ENCODE data around the gene KRTAP10-11. TPM values are rescaled to one million over a fixed set of nuclear protein-coding genes. Genes with fewer than 3 reads are reported as not detected.

Gene KRTAP10-11
- polyA plus RNA-seq, 1 of the 3 experiments (the other 2 are of a cell fraction): not detected

- Histone ChIP-seq H3K4me2 (no peak overlapping the region), H3K27me3 (ENCODE audit: insufficient read depth) (peaks cover 8% of the 10 kb centered on the region; the same call in 1 of the 2 replicates), H3K27ac (ENCODE audit: low read depth in 2 of 2, low read length in 1 of 2) (no peak overlapping the region), H2AFZ (ENCODE audit: low read depth) (no peak overlapping the region), H3K4me1 (ENCODE audit: control insufficient read depth in 1 of 2, insufficient read depth in 2 of 2, low read depth in 1 of 2, low read length in 1 of 2) (no peaks in the 10 kb centered on the region; a peak in 1 of 4 replicates), H4K20me1 (ENCODE audit: insufficient read depth) (no peaks in the 10 kb centered on the region), H3K9ac (no peak overlapping the region), H3K36me3 (replicated peaks in 1 of 2; ENCODE audit: control insufficient read depth in 1 of 2, insufficient read depth in 2 of 2, low read length in 1 of 2) (no peaks in the 10 kb centered on the region), H3K9me2 (no peaks in the 10 kb centered on the region), H3K4me3 (ENCODE audit: low read depth in 2 of 2, low read length in 1 of 2) (no peak overlapping the region), H3K9me3 (no peaks in the 10 kb centered on the region), H3F3A (replicated peaks; ENCODE audit: insufficient read depth) (no peaks in the 10 kb centered on the region), H3K79me2 (ENCODE audit: insufficient read depth) (no peaks in the 10 kb centered on the region)
- 42% methylated on average over 4 of the region's 4 CpGs for WGBS (ENCODE audit: low lambda C conversion rate)
- TF ChIP-seq, protein P1, sequence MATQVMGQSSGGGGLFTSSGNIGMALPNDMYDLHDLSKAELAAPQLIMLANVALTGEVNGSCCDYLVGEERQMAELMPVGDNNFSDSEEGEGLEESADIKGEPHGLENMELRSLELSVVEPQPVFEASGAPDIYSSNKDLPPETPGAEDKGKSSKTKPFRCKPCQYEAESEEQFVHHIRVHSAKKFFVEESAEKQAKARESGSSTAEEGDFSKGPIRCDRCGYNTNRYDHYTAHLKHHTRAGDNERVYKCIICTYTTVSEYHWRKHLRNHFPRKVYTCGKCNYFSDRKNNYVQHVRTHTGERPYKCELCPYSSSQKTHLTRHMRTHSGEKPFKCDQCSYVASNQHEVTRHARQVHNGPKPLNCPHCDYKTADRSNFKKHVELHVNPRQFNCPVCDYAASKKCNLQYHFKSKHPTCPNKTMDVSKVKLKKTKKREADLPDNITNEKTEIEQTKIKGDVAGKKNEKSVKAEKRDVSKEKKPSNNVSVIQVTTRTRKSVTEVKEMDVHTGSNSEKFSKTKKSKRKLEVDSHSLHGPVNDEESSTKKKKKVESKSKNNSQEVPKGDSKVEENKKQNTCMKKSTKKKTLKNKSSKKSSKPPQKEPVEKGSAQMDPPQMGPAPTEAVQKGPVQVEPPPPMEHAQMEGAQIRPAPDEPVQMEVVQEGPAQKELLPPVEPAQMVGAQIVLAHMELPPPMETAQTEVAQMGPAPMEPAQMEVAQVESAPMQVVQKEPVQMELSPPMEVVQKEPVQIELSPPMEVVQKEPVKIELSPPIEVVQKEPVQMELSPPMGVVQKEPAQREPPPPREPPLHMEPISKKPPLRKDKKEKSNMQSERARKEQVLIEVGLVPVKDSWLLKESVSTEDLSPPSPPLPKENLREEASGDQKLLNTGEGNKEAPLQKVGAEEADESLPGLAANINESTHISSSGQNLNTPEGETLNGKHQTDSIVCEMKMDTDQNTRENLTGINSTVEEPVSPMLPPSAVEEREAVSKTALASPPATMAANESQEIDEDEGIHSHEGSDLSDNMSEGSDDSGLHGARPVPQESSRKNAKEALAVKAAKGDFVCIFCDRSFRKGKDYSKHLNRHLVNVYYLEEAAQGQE (IDR thresholded peaks at IDR 0.05; ENCODE audit: low read depth, low read length): no peak
- no peak for TF ChIP-seq RCOR1 (IDR thresholded peaks at IDR 0.05; ENCODE audit: low read length)
- no peak for TF ChIP-seq MXI1 (IDR thresholded peaks at IDR 0.05; ENCODE audit: low read depth, low read length)
- TF ChIP-seq RAD21 (IDR thresholded peaks at IDR 0.05; ENCODE audit: low read length): no peak
- TF ChIP-seq FOXM1 (IDR thresholded peaks at IDR 0.05; ENCODE audit: low read depth): no peak
- TF ChIP-seq, protein P2, sequence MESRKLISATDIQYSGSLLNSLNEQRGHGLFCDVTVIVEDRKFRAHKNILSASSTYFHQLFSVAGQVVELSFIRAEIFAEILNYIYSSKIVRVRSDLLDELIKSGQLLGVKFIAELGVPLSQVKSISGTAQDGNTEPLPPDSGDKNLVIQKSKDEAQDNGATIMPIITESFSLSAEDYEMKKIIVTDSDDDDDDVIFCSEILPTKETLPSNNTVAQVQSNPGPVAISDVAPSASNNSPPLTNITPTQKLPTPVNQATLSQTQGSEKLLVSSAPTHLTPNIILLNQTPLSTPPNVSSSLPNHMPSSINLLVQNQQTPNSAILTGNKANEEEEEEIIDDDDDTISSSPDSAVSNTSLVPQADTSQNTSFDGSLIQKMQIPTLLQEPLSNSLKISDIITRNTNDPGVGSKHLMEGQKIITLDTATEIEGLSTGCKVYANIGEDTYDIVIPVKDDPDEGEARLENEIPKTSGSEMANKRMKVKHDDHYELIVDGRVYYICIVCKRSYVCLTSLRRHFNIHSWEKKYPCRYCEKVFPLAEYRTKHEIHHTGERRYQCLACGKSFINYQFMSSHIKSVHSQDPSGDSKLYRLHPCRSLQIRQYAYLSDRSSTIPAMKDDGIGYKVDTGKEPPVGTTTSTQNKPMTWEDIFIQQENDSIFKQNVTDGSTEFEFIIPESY (IDR thresholded peaks at IDR 0.05; ENCODE audit: borderline replicate concordance, low read depth): no peak
- no peak for TF ChIP-seq NRF1 (IDR thresholded peaks at IDR 0.05; ENCODE audit: low read depth, low read length)
- TF ChIP-seq RXRA (IDR thresholded peaks at IDR 0.05; ENCODE audit: borderline replicate concordance, low read depth): no peak
- TF ChIP-seq FOSL2 (IDR thresholded peaks at IDR 0.05; ENCODE audit: borderline replicate concordance, low read depth): no peak
- TF ChIP-seq, protein P3, sequence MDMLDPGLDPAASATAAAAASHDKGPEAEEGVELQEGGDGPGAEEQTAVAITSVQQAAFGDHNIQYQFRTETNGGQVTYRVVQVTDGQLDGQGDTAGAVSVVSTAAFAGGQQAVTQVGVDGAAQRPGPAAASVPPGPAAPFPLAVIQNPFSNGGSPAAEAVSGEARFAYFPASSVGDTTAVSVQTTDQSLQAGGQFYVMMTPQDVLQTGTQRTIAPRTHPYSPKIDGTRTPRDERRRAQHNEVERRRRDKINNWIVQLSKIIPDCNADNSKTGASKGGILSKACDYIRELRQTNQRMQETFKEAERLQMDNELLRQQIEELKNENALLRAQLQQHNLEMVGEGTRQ (IDR thresholded peaks at IDR 0.05; ENCODE audit: borderline replicate concordance, low read depth, low read length): no peak
- no peak for TF ChIP-seq RFX5 (IDR thresholded peaks at IDR 0.05; ENCODE audit: low read length)
- no peak for TF ChIP-seq JUND (IDR thresholded peaks at IDR 0.05)
- TF ChIP-seq SIN3A (IDR thresholded peaks at IDR 0.05; ENCODE audit: borderline replicate concordance, low read depth, low read length): no peak
- no peak for TF ChIP-seq ELF1 (IDR thresholded peaks at IDR 0.05)
- TF ChIP-seq, protein P4, sequence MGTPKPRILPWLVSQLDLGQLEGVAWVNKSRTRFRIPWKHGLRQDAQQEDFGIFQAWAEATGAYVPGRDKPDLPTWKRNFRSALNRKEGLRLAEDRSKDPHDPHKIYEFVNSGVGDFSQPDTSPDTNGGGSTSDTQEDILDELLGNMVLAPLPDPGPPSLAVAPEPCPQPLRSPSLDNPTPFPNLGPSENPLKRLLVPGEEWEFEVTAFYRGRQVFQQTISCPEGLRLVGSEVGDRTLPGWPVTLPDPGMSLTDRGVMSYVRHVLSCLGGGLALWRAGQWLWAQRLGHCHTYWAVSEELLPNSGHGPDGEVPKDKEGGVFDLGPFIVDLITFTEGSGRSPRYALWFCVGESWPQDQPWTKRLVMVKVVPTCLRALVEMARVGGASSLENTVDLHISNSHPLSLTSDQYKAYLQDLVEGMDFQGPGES (IDR thresholded peaks at IDR 0.05; ENCODE audit: low read depth, low read length): no peak
- no peak for TF ChIP-seq TAF1 (IDR thresholded peaks at IDR 0.05; ENCODE audit: borderline replicate concordance, low read depth, low read length)
- no peak for TF ChIP-seq MAX (IDR thresholded peaks at IDR 0.05; ENCODE audit: low read depth)
- TF ChIP-seq PBX3 (IDR thresholded peaks at IDR 0.05): no peak
- no peak for TF ChIP-seq GATA2 (CRISPR knock-in tag; IDR thresholded peaks at IDR 0.05)
- TF ChIP-seq EZH2phosphoT487 (IDR thresholded peaks at IDR 0.05; ENCODE audit: borderline replicate concordance, low read depth): no peak
- POLR2A ChIA-PET: no interaction called here
- CTCF ChIA-PET: no interaction called here
- no peak for DNase-seq
These were observed 39.7 kb upstream of the KRTAP10-11 start for GRCh38 chr21:44606495-44606894.

All from SK-N-SH (cell line).